ENCODE data around the gene E2F8. TPM values are rescaled to one million over a fixed set of nuclear protein-coding genes. Genes with fewer than 3 reads are reported as not detected.
"Not testable (repeated sequence)": the region's sequence is repeated elsewhere in the genome, so short reads cannot be mapped to it uniquely, and the experiment has no call there.

E2F8 gene
- total RNA-seq, 3 donors from 2014 or later, result 1.7 to 10.4 (median 5.1) TPM

DNA sequence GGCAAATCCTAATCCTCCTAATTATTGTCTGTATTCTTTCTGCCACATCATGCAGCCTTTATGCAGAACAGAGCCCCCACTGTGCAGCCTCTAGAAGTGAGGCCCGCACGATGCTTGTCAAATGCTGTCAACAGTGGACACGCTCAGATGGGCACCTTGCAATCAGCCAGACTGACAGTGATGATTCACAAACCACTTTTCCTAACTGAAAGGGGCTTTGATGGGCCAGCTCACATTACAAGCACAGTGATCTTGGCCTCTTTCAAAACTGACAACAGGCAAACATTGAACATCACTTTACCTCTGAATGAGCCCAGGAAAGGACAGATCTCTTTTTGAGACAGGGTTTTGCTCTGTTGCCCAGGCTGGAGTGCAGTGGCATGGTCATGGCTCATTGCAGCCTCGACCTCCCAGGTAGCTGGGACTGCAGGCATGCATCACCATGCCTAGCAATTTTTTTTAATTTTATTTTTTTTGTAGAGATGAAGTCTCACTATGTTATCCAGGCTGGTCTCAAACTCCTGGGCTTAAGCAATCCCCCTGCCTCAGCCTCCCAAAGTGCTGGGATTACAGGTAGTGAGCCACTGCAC is 18.0 kb upstream of the E2F8 start:
- TF ChIP-seq, protein P1, sequence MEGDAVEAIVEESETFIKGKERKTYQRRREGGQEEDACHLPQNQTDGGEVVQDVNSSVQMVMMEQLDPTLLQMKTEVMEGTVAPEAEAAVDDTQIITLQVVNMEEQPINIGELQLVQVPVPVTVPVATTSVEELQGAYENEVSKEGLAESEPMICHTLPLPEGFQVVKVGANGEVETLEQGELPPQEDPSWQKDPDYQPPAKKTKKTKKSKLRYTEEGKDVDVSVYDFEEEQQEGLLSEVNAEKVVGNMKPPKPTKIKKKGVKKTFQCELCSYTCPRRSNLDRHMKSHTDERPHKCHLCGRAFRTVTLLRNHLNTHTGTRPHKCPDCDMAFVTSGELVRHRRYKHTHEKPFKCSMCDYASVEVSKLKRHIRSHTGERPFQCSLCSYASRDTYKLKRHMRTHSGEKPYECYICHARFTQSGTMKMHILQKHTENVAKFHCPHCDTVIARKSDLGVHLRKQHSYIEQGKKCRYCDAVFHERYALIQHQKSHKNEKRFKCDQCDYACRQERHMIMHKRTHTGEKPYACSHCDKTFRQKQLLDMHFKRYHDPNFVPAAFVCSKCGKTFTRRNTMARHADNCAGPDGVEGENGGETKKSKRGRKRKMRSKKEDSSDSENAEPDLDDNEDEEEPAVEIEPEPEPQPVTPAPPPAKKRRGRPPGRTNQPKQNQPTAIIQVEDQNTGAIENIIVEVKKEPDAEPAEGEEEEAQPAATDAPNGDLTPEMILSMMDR (IDR thresholded peaks at IDR 0.05), result no peak
- intact Hi-C loops (cut with DNase I, micrococcal nuclease), result no loop called here
- Histone ChIP-seq H3K4me1 (ENCODE audit: low read depth) (no peaks in the 10 kb centered on the region), H3K4me3 (no peak overlapping the region), H3K36me3 (ENCODE audit: low read depth) (no peaks in the 10 kb centered on the region), H3K9me3 (no peaks in the 10 kb centered on the region)
- no peak for DNase-seq
- ATAC-seq, result no peak

DNA sequence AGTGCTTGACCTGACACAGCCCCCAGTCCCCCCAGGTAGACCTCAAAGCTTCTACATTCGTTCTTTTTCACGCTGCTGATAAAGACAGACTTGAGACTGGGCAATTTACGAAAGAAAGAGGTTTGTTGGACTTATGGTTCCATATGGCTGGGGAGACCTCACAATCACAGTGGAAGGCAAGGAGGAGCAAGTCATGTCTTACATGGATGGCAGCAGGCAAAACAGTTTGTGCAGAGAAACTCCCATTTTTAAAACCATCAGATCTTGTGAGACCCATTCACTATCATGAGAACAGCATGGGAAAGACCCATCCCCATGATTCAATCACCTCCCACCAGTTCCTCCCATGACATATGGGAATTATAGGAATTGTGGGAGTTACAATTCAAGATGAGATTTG is 13.7 kb upstream of the E2F8 start:
- H3K9me3 ChIP-seq; intact Hi-C loops (cut with DNase I, micrococcal nuclease); ATAC-seq; H3K4me1 ChIP-seq (ENCODE audit: low read depth); DNase-seq; H3K36me3 ChIP-seq (ENCODE audit: low read depth); H3K4me3 ChIP-seq: not testable (repeated sequence)

DNA sequence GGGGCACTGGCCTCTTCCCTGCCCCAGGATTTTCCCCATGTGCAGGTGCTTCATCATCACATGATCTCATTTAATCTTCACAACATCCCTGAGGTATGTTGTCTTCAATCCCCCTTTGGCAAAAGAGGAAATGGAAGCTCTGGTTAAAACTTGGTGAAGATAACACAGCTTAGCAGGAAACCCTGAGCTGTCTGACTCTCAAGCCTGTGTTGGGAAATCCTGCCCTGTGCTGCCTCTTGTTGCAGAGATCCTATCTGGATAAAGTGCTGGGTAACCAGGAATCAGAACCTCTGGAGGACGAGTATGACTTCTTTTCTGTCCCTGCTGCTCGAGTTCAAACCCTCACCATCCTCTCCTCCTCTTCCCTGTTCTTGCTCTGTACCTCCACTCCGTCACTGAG is 13.1 kb upstream of the E2F8 start:
- ATAC-seq, result no peak

DNA sequence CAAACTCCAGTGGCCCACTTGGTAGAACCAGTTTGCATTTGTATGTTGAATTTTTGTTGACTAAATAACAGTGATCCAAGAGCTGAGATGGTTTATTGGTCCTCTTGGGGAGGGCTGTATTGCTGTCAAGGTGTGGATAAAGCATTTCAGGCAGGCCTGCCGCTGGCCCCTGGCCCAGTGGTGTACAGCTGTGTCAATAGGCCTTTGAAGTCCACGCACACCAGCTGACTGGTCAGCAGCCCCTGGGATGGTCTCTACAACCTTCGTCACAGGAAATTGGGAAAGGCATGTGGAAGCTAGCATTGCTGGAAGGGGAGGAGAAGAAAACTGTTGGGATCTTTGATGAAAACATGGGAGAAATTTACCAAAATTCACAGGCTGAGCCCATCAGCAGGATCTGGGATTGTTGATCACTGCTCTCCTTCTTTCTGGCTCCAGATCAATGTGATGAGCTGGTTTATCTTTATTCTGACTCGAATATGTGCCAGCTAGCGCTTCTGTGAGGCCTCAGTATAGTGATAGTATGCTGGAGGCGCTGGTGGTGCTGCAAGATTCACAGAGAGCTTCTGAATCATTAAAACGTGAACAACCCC is 12.5 kb upstream of the E2F8 start:
- intact Hi-C loops (cut with DNase I, micrococcal nuclease), result no loop called here
- H3K4me1 ChIP-seq (ENCODE audit: low read depth), result no peaks in the 10 kb centered on the region
- TF ChIP-seq, protein P1 (IDR thresholded peaks at IDR 0.05), result no peak
- no peak overlapping the region for H3K4me3 ChIP-seq
- DNase-seq, result peak; percentile 55 to 64 (median 58)
- peak; percentile 87 for ATAC-seq
- H3K36me3 ChIP-seq (ENCODE audit: low read depth), result no peaks in the 10 kb centered on the region
- H3K9me3 ChIP-seq, result no peaks in the 10 kb centered on the region

More for the DNA sequence above, 13.1 kb upstream of the E2F8 start:
- intact Hi-C loops (cut with DNase I, micrococcal nuclease), result no loop called here
- H3K4me3 ChIP-seq, result no peak overlapping the region
- no peaks in the 10 kb centered on the region for H3K36me3 ChIP-seq (ENCODE audit: low read depth)
- DNase-seq, result no peak
- H3K4me1 ChIP-seq (ENCODE audit: low read depth), result no peaks in the 10 kb centered on the region
- H3K9me3 ChIP-seq, result no peaks in the 10 kb centered on the region
- TF ChIP-seq, protein P1 (IDR thresholded peaks at IDR 0.05), result no peak

DNA sequence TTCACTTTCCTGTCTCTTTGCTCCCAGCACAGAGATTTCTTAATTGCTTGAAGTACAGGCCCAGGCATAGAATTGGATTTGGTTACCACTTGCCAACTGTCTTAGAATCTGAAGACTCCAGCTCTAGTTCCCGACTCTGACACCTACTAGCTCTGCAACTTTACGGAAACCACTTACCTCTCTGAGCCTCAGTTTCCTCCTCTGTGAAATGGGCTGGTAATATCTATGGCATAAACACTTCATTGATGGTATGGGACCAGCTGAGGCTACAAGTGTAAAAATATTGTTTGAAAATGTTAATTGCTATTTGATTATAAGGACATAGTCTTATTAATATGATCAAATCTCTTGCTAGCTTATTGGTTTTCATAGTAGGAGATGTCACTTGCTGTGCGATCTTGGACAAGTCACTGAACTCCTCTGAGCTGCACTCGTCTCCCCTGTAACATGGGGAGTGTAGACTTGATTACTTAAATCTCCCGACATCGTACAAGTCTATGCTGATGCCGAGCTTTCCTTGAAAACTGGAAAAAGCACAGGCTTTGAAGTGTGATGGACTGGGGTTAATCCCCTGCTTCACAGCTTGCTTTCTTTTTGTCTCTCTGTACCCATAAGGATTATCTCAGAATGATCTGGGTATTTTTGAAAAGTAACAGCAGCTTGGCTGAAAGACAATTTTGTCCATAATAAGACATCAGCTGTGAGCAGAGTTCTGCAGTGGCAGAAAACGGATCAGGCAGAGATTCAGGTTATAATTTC is 11.8 kb upstream of the E2F8 start:
- H3K36me3 ChIP-seq (ENCODE audit: low read depth), result no peaks in the 10 kb centered on the region
- no peak for ATAC-seq

More for the DNA sequence above, 11.8 kb upstream of the E2F8 start:
- TF ChIP-seq, protein P1 (IDR thresholded peaks at IDR 0.05), result no peak
- no peaks in the 10 kb centered on the region for H3K4me1 ChIP-seq (ENCODE audit: low read depth)
- H3K4me3 ChIP-seq, result no peak overlapping the region
- no peaks in the 10 kb centered on the region for H3K9me3 ChIP-seq
- intact Hi-C loops (cut with DNase I, micrococcal nuclease), result no loop called here
- DNase-seq, result no peak

All from mucosa of descending colon (tissue), 3 donors.